HG02610 (cell line): Measurements from ENCODE around the gene DOK4.

Experiments used
- ATAC-seq: cut with Tn5 transposase; IDR thresholded peaks from one replicate; pipeline ENCODE4 v1.9.1; 2021; ENCODE audit warnings: mild to moderate bottlenecking, moderate library complexity; ENCODE audit not compliant: unreplicated experiment

DOK4 gene

DNA sequence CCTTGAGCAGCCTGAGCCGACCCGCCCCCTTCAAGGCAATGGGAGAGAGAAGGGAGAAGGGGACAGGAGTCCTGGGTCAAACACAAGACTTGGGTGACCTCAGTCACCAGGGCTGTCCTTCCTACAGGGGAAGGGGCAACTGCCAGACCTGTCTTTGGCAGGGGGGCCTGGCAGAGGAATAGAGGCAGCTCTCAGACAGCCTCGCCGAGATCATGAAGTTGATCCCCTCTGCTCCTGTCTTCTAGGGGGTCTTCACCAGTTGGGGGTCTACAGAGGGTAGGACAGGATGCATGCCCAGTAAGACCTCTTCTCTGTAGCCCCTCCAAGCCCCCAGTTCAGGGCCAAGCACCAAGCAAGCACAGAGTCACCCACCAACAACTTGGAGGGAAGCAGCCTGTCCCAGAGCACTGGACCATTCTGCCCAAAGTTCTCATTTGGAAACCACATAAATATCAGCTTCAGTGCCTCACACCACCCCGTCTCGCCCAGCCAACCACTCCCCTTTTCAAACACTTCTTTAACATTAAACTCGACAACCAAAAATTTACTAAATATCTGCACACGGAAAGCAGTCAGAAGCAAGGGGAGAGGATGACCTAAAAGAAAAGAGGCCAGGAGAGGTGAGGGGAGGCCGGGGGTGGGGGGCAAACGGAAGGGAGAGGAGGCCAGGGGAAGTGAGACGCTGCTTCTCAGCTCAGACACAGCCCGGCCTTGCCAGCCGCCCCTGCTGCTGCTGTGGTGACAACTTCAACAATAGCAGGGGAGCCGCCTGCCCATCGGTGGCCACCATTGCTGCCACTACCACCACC, 7.7 kb downstream of the DOK4 start:
- ATAC-seq, result no peak

DNA sequence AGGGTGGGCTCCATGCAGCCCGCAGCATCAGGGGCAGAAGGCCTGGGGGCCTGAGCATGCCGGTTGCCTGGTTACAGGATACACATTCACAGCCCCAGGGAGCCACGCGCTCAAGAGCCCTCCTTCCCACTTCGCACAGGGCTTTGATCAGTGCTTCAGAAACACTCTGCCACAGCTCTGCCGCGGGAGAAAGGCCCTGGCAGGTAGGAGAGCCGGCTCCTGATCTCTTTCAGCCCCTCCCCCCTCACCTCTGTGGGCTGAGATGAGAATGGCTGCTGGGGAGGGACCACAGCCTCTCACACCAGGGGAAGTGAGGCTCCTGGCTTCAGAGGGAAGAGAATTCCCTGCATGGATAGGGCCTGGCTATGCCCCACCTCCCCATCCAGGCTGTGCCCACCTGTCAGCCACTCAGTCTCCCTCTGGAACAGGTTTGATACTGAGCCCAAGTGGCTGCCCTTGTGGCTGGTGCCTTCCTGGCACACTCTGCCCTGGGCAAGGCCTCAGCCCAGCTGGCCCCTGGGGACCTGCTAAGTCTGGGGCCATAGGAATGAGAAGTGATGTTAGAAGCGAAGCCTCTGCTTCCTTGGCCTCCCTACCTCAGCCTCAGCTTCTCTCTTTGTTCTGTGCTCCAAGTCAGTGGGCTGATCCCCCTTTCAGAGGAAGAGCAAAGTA, 8.6 kb downstream of the DOK4 start:
- no peak for ATAC-seq

DNA sequence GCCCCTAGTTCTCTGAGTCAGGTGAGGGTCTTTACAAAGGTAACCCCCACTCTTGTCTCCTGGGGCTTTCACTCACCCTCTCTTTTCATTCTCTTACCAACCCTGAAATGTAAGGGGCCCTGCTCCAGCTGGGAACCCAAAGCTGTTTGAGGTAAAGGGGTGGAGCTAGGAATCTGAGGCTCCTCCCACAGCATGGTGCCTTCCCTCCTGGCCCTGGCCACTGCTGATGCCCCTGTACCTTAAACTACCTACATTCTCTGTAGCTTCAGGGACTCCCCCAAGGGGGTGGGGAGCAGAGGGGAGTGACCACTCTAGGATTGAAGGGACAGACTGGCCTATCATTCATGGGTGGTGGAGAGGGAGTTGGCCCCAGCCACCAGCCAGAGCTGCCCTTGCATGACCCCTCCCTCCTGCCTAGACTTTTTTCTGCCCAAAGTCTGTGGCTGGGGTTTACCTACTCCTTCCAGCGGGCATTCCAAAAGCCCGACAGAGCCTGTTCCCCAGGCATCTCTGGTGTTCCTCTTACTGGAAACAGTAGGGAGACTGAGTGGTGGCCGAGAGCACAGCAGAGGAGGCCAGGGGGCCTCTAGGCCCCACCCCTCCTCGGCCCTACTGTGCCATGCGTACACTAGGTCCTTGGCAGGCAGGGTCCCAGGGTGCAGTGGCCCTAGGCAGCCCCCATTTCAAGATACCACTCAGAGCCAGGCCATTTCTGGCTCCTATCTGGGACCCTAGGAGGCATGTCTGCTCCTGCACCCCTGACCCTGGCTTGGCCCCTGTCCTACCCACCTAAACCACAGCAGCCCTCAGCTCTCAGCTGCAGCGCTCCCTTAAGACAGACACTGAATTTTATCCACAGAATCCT, 9.5 kb downstream of the DOK4 start:
- ATAC-seq, result no peak

DNA sequence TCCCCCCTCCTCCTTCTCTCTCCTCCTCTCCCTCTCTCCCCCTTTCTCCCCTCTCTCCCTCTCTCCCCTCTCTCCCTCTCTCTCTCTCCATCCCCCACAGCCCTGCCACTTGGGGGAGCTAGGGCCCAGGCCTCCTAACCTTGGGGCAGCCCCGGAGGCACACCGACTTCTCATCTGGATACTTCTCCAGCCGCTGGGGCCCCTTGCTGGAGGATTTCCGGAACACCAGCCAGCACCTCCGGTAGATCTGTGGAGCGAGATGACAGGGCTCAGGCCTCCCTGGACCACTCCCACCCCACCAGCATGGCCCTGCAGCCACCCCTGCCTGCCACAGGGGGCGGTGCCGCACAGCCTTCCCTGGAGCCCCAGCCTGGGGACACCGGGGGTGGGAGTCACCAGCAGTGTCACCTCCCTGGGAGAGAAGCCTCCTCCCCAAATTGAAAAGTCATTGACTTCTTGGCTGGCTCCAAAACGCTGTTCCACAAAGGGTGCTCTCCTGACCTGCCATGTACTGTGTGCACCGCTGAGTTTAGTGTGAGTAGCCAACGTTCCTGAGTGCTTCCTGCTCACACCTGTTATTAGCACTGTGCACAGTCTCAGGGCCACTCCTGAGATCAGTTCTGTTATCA, 10.5 kb downstream of the DOK4 start:
- ATAC-seq, result peak; percentile 92

DNA sequence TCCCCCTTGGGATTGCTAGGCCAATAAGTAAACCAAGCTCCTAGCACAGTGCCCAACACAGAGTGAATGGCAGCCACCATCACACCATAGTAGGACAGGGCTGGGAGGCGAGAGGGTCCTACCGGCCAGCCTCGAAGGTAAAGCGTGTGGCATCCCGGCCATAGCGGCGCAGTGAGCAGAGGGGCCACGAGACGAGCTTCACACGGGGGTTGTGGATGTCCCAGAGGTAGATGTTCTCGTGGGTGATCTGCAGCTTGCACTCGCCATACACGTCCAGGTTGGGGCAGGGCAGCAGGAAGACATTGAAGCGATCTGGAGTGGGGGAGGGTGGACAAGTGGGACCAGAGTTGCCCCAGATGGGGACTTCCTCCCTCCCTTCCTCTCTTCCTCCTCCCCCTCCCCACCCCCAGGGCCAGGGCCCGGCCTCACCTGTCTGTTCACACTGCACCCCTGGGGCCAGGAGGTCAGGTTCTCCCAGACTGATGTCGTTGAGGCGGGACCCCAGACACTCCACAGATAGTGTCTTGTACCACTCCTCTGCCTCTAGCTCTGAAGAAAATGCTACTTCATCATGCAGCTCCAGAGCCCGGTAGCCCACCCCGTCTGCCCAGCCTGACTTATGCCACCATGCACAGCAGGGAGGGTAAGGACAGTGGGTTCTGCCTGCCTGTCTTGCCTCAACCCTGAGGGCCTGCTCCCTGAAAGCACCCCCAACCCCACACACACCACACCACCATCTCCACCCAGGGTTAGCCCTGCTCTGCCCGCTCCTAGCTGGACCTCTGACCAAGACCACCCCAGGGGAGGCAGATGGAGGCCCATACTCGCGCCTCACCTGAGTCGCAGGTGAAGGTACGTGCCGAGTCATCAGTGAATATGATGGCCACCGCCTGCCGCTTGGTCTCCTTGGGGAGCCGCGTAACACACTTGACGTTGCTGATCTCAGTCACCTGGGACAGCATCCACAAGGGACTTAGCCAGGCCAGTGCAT, 11.3 kb downstream of the DOK4 start:
- no peak for ATAC-seq

DNA sequence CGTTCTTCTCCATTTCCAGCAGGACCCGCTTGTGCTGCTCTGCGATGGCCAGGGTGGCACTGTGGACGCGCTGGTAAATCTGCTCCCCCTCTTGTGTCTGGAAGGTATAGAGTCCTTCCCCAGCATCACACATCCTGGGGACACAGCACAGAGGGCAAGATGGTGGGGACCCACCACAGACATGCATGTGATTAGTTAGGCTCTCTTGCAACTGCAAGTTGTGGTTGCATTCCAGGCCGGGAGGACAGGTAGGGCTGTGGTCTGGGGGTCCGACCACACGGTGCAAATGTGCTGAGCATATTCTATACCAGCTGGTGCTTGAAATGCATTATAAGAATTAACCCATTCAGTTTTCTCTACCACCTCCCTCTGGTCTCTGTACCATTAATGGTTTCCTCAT, 12.4 kb downstream of the DOK4 start:
- no peak for ATAC-seq

DNA sequence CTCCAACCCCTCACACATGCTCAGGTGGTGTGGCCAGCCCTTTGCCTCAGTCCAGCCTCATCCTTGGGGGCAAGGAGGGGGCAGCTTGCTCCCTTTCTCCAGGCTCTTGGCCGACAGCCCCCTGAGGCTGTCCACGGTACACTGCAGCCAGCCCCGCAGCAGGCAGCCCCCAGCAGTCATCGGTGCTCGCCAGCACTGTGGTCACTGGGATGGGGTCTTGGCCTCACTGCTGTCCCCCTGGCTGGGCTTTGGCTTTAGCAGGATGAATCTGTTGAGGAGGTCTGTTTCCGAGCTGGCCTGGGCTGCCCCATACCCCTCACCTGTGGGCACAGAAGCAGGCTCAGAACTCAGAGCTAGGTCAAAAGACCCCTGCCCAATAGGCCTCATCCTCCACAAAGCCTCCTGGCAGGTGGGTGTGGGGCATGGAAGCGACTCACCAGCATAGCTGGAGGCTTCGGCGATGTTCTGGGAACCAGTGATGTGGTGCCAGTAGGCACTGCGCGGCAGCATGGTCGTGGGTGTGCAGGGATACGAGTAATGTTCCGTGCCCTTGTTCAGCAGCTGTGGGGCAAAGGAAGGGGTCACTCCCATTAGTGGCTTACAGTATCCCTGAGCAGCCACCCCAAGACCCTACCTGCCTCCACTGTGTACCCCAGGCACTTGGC, 13.0 kb downstream of the DOK4 start:
- no peak for ATAC-seq

DNA sequence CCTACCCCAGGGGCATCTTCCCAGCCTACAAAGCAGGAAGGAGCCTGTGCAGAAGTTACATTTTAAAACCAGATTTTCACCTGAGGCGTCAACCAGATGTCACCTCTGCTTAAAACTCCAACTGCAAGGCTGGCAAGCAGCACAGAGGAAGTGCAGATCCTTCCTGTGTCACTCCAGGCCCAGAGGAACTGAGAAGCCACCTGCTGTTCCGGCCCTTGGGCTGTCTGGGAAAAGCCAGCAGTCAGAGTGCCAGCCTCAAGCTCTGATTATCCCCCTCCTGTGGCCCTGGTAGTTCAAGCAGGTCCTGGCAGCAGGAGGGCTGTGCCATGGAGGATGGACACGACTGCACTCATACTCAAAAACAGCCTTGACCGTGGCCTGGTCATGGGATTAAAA, 13.6 kb downstream of the DOK4 start:
- ATAC-seq, result no peak

DNA sequence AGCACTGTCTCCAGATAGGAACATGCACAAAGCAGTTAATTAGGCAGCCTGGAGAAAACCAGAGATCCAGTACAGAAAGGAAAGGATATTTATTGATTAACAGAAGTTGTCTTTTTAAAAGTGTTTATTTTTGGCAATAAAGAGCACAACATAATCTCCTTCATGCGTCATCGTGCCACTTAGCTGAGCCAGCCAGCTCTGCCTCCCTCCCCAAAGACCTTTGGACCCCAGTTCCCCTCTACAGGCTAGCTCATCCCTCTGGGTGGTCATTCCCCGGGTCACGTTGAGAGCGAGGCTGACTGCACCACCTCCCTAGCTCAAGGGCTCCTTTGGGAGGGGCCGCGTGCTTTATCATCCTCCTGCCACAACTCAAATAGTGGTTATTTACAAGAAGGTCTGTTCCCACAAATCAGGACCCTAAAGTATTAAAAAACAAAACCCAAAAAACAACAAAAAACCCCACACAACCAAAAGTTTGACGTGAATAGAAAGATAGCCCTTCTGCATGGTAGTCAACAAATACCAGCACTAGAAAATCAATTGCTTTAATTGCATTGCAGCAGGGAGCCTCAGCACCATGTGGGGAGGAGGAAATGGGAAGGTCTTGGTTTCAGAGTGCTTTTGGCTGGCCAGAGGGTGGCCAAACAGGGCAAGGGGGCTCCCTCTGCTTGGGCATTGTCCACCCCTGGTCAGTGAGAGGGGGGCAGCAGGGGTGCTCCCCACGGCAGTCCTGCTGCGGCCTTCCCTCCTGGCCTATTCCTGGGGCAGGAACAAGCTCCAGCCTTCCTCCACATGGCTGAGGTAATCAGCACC, 14.2 kb downstream of the DOK4 start:
- ATAC-seq, result no peak

DNA sequence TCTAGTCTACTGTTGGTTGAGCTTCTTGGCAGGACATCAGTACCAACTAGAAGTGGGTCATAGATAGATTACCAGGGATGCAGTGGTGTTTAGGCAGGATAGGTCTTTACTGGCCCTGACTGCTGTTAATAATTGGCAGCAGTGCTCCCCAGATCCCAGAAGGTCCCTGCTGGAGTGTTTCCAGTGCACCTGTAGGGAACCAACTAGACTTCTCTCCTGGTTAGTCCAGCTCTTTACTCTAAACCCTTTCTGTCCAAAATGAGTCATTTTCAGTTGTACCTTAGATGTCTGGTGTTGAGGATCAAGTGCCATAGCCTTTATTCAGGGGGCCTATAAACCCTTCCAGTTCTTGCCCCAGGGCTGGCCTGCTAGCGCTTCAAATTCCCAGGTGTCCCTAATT, 15.1 kb downstream of the DOK4 start:
- no peak for ATAC-seq

DNA sequence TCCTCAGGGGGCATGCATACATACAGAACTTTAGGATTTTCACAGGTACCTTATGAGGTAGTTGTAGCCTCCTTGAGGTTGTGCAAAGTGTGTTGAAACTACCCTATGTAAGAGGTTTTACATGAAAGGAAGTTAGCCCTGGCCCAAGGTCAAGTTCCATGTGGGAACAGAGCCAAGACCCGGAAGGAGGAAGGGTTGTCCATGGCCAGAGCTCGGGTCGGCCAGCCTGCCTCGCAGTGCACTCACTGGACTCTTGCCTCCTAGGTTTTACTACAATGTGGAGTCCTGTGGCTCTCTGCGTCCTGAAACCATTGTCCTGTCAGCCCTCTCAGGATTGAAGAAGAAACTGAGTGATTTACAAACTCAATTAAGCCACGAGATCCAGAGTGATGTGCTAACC, 15.6 kb downstream of the DOK4 start:
- no peak for ATAC-seq

DNA sequence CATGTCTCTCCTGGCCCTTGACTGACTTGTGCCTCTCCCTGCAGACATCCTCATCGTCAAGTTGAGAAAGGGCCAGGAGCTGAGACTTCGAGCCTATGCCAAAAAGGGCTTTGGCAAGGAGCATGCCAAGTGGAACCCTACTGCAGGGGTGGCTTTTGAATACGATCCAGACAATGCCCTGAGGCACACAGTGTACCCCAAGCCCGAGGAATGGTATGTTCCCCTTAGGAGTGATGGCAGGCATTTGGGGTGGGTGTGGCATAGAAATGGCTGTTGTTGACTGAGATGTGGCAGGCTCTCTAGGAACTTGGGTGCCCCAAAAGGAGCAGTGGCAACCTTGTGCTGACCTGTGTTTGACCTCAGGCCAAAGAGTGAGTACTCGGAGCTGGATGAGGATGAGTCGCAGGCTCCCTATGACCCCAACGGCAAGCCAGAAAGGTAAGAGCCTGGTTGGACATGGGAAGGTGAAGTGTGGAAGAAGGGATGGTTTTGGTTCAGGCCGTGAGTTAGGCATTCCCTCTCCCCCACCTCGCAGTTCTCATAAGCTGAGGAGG, 16.3 kb downstream of the DOK4 start:
- ATAC-seq, result no peak

DNA sequence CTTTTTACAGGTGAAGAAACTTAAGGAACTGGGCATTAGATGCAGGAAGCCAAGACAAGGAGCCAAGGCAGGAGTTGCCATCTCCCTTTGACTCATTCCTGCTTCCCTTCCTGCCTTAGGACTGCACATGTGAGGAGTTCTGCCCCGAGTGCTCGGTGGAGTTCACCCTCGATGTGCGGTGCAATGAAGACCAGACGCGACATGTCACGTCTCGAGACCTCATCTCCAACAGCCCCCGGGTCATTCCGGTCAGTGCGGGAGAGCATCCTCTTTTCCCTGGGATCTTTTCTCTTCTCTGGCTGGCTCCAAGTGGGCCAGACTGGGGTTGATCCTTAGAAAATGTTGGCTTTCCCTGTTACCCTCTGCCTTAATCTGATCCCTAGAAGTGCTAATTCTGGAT, 17.2 kb downstream of the DOK4 start:
- no peak for ATAC-seq

DNA sequence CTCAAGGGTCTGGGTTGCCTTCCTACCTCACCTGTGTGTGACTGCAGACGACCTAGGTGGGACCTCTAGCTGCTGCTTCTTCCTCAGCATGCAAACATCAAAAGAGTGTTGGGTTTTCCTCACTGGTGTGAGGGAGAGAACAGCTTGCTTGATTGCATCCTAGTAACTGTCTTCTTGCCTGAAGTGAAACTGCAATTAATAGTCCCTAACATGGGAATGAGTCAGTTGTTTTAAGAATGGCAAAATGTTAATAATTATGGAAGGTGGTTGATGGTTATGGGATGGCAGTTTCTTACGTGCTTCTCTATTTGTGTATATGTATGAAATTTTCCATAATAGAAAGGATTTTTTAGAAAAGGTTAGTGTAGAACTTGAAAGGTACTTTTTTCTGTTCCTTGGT, 17.9 kb downstream of the DOK4 start:
- no peak for ATAC-seq

DNA sequence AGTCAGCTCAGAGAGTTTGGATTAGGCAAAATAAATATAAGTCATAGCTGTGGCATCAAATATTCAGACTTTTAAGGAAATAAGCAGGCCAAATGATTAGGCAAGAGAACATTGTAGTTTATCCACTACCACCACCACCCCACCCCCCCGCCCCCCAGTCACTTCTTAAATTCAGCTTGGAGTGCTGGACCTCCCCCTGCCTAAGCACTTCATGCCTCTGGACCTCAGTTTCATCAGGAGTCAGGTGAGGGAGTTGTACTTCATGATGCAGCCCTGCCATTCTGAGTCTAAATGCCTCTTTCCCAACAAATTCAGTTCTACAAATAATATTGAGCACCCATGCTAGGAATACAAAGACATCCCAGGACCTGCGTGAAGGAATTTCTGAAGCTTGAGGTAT, 21.8 kb downstream of the DOK4 start:
- ATAC-seq, result no peak

DNA sequence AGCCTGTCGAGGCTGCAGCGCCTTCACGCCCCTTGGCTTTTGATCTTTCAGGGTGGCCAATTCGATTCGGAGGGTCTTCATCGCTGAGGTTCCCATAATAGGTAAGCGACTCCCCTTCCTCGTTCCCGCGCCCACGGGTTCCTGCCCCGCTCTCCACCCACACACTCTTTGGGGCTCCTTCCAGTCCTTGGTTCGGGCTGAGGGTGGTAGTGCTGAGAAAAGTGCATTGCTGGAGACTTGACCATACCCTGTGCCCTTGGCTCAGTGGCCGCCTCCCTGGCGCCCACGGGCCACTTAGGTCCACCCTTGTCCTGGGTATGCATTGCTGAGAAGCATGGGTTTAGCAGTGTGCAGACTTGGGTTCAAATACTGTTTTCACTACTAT, 23.3 kb downstream of the DOK4 start:
- ATAC-seq, result no peak

DNA sequence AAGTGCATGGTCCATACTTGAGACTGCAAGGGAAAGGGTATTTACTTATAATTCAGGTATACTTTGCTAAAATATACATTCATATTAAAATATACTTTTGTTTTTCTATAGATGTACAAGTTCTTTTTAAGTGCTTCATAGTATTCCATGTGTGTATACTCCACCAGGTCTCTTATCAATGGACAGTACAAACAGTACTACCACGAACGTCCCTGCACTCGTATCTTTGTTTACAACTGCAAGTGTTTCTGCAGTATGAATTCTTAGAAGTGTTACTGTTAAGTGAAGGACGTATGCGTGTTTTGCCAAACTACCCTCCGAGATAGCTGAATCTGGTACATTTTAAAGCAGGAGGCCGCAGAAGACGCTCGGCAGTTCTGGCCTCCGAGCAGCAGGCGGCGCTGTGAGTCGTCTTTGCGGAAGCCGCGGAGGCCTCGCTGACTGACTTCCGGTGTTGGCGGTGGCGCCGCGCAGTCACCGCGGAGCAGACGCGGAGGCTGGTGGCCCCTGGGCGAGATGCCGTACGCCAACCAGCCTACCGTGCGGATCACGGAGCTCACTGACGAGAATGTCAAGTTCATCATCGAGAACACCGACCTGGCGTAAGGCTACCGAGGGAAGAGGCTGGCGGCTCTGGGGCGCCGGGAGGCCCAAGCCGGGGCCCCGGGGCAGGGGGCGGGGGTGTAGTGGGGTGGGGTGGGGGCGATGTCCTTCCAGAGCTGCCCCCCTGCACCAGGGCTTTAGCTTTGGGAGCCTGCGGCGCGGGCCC, 23.9 kb downstream of the DOK4 start, which contains the start of gene POLR2C:
POLR2C (plus strand) TSS at position 471 of the 769 bp plus-strand sequence; CDS start at position 517, 46 bp downstream.
- ATAC-seq, result peak; percentile 91
